Body of pancreas (tissue), 4 donors: Measurements from ENCODE around the gene COL23A1.

Experiments used
- POLR2A ChIP-seq, 3 donors: fragments of 450-650 bp; IDR thresholded peaks; one replicate each; pipeline ENCODE4 v1.6.1; 2016; ENCODE audit warnings: antibody characterized with exemption in 3 of 3, mild to moderate bottlenecking in 2 of 3
- TF ChIP-seq, protein P1 (sequence below), 7 experiments: fragments of 450-650 bp in 4 of 7; fragments of 200-600 bp in 3 of 7; sonication (generic) in 3 of 7; IDR thresholded peaks; one replicate each; pipeline ENCODE4 v1.5.1; 2016 to 2019; ENCODE audit warnings: antibody characterized with exemption in 7 of 7

DNA sequence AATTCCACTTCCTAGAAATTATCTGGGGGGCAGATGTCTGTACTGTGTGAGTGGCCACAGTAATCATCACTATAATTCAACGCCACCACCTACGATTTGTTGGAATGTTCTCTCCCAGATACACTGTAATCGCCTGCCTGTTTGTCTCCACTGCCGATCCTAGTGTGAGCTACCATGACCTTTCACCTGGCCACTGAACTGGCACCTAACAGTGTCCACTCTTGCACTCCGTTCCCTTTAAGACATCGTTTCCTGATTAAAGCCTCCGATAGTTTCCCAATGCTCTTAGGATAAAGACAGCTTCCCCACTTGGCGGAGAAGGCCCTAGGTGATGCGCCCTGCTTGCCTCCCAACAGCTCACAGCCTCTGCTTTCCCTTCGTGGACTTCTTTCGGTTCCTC lies 361.6 kb downstream of the COL23A1 start:
- no peak for TF ChIP-seq POLR2A (IDR thresholded peaks at IDR 0.05)
- TF ChIP-seq, protein P1, sequence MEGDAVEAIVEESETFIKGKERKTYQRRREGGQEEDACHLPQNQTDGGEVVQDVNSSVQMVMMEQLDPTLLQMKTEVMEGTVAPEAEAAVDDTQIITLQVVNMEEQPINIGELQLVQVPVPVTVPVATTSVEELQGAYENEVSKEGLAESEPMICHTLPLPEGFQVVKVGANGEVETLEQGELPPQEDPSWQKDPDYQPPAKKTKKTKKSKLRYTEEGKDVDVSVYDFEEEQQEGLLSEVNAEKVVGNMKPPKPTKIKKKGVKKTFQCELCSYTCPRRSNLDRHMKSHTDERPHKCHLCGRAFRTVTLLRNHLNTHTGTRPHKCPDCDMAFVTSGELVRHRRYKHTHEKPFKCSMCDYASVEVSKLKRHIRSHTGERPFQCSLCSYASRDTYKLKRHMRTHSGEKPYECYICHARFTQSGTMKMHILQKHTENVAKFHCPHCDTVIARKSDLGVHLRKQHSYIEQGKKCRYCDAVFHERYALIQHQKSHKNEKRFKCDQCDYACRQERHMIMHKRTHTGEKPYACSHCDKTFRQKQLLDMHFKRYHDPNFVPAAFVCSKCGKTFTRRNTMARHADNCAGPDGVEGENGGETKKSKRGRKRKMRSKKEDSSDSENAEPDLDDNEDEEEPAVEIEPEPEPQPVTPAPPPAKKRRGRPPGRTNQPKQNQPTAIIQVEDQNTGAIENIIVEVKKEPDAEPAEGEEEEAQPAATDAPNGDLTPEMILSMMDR (IDR thresholded peaks at IDR 0.05): no peak
